Left hindlimb (tissue), 1 donor: ENCODE measurements around the gene PRPF4.
"Not testable (repeated sequence)": the region's sequence is repeated elsewhere in the genome, so short reads cannot be mapped to it uniquely, and the experiment has no call there.

Experiments used
- DNase-seq: peaks from one replicate; pipeline ENCODE4 v3.0.0-alpha.2; 2018

PRPF4 gene

DNA sequence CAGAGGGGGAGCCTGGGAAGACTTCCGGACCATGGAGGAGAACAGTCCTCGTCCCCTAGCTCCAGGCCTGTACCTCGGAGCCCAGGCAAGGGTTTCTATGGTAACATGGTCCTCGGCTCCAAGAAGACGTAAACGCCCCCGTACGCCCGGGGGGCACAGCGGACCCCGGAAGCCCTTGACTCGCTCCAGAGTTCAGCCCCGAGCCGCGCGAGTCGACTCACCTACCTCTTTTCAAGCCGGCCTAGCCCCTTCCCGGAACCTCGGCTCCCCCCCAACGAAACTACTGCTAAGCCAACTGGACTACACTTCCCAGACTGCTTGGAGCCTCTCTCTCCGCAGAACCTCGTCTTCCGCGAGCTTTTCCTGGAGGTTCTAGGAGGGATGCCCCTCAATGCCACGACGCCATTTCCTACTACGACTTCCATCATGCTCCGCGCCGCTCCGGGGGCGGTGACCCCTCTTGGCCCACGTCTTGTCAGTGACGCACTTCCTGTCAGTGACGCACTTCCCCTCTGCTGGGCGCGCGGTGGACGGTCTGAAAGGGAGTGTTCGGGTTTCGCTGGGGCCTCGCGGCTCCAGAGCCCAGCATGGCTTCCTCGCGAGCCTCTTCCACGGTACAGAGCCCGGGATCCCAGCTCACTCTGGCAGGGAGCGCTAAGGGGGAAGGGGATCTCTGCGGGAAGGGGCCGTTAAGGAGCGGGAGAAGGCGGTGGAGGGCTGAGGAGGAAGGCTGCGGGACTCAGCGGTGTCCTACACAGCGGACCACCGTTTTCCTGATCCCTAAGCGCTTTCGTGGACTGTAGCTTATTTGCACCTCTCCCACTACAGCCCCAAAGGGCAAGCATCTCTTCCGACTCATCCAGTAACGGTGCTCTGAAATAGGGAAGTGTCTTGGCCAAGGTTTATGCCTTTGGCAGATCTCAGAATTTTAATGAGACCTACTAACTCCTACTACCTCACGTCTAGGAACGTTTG lies at the start of gene PRPF4, which contains the start of gene CDC26:
Gene PRPF4, plus strand, starts transcription at position 502 of the 975 bp plus-strand sequence. Its CDS starts 86 bp downstream, at position 588.
Gene CDC26, minus strand, starts transcription at position 416 of the 975 bp plus-strand sequence. CDS start 3,065 bp downstream, outside the sequence.
- peak; percentile 99 for DNase-seq

DNA sequence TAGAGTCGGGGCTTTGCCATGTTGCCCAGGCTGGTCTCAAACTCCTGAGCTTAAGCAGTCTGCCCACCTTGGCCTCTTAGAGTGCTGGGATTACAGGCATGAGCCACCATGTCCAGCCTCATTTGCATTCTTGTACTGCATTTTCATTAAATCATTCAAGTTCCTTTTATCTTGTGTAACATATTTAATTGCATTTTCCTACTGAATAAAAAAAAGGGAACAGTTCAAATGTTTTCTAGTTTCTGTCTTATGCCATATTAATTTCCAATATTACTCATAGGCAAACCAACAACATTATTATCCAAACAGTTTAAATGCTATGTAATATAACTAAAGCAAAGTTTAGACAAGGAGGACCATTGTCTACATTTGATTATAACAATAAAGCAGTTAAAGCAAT lies 48.0 kb upstream of the PRPF4 start:
- no peak for DNase-seq

DNA sequence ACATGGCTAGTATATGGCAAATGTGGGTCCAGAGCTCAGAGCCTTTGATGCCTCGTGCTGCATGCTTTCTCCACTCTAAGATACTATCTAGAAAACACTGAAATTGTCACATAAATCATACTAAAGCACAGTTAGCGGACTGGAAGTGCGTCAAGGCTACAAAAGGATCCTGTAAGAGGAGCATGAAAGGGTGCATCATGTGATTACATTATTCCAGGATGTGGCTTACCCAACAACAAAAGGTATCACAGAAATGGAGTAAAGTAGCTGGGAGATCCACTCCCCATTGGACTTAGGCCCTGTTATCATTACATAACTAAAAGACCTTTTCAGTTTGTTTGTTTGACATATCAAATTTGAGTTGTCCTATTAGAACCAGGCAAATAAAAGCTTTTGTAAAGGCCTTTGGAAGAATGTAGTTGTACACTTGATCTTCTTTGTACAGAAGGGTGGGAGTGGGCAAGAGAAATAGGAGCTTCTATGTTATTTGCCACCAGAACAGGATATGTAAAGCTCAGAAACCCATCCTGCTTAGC lies 47.3 kb upstream of the PRPF4 start:
- no peak for DNase-seq

DNA sequence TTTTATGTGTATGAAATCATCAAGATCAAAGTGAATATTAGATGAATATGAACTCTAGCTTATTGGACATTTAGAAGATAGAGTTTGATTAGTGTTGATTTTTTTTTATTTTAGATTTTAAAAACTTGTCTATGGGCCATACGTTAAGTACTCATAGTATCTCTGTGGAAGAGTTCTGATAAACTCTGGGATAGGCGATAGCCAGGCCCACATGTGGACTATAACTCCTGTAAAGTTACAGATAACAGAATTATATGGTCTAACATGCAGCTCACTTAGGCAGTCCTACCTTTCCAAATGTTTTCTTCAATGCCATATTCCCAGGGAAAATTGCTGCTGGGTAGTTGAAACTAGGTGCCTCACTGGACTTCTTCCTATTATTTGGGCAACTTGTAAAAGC lies 43.8 kb upstream of the PRPF4 start:
- DNase-seq: no peak

DNA sequence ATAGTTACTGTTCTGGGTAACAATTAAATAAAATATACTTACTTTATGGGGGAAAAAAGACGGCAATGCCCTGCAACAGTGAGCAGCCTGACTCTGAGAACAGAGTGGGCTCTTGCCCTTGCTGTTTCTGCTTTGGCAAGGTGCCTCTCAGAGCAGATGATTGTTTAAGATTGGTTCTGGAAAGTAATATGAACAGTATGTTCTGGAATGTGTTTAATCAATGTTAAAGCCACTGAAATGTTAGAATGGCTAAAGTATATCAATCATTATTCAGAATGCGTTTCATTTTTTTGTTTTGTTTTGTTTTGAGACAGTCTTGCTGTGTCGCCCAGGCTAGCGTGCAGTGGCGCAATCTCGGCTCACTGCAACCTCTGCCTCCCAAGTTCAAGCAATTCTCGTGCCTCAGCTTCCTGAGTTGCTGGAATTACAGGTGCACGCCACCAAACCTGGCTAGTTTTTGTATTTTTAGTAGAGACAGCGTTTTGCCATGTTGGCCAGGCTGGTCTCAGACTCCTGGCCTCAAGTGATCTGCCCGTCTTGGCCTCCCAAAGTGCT lies 39.7 kb upstream of the PRPF4 start:
- DNase-seq: not testable (repeated sequence)

DNA sequence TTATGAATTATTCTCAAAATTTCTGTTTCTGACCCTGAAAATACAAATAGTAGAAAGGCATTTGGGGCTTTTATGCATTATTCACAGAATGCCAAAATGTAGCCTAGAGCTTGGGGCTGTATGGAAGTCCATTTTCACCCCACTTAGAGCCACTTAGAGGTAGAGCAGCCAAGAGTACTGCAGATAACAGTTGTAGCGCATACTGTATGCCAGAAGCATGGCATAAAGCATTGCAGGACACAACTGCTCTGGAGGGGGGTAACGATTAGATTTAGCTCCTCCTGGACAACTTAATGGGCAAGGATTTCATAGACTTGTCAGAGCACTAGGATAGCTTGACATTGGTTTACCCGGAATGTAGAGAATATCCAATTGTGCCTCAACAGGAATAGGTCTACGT lies 38.4 kb upstream of the PRPF4 start:
- no peak for DNase-seq

DNA sequence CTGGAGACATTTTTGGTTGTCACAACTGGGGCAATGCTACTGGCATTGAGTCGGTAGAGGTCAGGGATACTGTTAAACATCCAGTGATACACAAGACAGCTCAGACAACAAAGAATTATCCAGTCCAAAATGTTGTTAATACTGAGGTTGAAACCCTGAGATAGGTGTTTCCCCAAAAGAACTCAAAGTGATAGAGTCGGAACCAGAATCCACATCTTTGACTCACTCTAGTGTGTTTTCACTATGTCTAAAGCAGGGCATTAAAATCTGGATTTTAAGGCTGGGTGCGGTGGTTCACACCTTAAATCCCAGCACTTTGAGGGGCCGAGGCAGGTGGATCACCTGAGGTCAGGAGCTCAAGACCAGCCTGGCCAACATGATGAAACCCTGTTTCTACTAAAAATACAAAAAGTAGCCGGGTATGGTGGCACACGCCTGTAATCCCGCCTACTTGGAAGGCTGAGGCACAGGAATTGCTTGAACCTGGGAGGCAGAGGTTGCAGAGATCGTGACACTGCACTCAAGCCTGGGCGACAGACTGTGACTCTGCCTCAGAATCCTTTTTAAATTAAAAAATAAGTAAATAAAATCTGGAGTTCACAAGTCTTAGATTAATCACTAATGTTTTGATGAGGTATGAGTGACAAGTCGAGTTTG lies 37.1 kb upstream of the PRPF4 start:
- no peak for DNase-seq

DNA sequence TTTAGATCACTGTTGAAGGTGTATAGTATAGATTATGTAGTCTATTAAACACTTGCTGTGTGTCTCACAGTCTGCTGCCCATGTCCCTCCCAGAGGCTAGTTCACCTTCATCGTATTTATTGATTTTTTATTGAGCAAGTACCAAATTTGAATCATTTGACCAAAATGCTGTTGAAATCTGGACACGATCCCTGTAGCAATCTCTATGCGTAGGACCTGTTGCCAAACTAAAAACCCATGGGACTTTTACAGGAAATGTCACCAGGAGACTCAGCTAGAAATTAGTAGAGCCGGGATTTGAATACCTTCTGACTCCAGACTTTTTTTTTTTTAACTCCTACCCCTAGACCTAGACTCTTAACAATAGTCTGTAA lies 36.6 kb upstream of the PRPF4 start:
- no peak for DNase-seq

DNA sequence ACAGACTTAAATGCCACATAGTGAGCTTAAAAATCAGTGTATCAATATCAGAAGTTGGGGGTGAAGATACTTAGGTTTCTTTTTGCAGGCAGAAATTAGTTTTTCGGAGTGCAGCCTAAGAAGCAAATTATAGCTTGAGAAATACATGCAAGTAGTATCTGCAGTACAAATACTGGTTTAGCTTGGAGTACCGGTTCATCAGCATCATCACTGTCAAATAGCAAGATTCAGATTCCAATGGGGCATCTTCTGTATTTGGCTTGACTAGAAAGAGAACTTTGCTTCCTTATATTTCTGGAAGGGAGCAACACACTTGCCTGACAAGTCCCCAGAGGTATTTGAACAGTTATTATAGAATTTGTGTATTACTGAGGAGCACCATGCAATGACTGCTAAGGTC lies 34.3 kb upstream of the PRPF4 start:
- no peak for DNase-seq

DNA sequence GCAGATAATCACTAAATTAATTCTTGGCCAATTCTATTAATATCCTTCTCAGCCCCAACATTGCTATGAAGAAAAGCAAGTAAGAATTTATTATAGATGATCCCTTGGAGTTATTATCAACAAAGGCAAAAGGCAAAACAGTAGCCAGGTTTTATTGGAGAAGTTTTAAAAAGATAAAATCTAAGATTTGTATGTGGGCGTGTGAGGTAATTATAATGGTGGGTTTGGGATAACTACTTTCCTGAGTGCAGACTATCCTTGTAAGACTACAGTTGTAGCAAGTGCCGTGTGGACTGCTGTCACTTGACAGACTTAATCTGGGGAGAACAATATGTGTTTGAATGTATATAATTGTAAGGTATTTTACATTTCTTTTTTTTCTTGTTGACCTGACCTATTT lies 30.9 kb upstream of the PRPF4 start:
- DNase-seq: no peak

DNA sequence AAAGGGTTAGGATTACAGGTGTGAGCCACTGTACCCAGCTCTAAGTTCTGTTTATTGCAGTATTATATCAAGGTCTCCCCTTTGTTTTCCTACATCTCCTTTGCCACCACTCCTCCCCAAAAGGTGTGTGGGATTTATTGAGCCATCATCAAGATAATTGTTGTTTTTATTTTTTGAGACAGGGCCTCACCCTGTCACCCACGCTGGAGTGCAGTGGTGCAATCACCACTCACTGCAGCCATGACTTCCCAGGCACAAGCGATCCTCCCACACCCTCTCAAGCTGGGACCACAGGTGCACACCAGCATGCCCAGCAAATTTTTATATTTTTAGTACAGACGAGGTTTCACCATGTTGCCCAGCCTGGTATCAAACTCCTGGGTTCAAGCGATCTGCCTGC lies 29.6 kb upstream of the PRPF4 start:
- no peak for DNase-seq

DNA sequence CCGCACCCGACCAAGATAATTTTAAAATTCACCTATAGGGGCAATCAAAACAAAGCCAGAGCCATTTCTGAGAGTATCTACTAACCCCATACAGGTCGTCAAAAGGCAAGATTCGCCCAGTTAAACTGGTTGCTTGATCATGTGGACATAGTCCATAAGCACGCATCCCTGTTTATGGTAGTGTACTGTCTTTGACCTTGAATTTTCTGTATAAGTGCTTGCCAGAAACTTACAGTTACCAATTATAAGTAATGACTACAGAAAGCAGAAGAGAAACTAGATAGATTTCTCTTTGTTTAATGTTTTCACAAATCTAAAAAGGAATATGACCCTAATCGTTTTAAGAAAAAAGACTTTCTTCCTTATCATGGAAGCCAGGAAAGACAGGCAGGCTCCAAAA lies 28.5 kb upstream of the PRPF4 start:
- DNase-seq: no peak

DNA sequence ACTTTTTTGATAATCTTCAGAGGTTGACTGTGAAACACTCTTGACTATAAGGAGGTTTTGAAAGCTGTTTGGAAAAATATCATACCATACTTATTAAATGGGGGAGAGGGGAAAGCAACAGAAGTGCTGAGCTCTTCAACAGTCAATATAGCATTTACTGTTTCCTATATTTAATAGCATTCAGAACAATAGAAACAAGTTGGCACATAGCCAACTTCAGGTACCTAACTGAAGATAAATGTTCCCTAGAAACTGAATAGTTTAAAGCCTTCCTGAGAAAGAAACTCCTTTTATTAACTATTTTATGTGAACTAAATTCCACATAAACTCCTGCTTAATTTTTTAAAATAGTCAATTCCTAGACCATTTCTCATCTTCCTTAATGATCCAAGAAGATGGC lies 27.8 kb upstream of the PRPF4 start:
- DNase-seq: no peak

DNA sequence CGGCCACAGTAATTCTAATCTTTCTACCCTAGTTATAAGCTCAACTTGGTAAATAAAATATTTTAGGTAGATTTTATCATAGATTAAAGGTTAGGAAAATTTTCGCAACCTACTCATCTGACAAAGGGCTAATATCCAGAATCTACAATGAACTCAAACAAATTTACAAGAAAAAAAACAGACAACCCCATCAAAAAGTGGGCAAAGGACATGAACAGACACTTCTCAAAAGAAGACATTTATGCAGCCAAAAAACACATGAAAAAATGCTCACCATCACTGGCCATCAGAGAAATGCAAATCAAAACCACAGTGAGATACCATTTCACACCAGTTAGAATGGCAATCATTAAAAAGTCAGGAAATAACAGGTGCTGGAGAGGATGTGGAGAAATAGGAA lies 25.8 kb upstream of the PRPF4 start:
- not testable (repeated sequence) for DNase-seq

DNA sequence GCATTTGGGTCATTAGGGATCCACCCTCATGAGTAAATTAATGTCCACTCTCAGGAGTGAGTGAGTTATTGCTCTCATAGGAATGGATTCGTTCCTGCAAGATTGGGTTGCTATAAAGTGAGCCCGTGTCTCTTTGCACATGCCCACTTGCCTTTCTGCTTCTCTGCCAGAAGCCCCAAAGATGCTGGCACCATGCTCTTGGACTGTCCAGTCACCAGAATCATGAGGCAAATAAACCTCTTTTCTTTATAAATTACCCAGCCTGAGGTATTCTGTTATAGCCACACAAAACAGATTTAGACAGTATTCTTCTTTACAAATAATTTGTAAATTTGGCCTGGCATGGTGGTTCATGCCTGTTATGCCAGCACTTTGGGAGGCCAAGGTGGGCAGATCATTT lies 24.7 kb upstream of the PRPF4 start:
- no peak for DNase-seq

DNA sequence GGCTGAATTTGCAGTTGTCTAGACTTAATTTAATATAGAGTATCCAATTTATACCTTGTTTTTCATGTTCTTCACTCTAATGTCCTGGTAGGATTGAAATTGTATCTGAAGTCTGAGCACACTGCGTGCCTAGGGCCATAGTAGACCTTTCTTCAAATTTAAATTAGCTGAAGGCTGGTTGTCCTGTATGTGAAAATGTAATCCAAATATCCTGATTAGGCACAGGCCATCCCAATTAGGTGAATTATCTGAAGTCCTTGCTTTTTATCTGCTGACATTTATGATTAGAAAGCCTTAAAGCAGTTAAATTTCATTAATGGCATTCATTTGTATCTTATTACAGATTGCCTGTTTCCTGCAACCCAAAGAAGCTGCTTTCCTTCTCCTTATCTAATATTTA lies 20.5 kb upstream of the PRPF4 start:
- DNase-seq: no peak

DNA sequence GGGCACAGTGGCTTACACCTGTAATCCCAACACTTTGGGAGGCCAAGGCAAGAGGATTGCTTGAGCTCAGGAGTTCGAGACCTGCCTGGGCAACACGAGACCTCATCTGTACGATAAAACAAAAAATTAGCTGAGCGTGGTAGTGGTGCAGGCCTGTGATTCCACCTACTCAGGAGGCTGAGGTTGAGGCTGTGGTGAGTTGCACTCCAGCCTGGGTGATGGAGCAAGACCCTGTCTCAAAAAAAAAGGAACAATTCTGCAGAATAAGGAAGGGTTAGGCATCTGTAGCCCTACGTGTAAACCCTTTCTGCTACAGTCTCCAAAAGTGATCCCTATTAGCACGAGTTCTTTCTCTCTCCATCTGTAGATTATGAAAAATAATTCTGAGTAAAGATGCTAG lies 20.0 kb upstream of the PRPF4 start:
- DNase-seq: no peak

DNA sequence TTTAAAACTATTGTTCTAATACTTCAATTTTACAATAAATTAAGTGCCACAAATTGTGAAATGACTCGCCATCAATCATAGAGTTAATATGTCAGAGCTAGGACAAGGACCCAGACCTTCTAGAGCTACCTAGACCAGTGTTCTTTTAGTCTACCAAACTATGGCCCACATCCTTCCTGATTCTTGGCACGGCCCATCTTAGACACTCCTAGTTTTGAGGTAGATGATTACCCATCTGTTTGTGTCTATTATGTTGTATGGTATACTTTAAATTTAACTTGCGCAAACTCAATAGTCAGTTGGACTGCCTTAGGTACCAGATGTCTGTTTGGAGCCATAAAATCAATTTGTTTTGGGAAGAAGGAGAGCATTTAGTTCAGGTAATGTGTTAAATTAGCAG lies 17.6 kb upstream of the PRPF4 start:
- DNase-seq: no peak

DNA sequence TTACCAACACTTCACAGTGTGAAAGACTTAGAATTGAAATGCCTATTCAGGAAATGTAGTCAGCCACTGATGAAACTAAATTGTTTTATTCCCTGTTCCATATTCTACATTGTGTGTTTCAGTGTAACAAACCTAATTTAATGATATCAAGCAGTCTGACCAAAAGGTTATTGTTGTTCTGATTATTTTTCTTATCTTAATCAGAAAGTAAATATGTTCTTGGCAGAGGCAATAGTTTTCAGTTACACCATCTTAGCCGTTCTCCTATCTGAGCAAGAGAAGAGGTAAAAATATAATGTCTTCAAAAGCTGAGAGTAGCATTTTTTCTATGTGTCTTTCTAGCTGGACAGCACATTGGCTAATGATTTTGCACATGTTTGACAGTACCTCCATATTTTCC lies 17.2 kb upstream of the PRPF4 start:
- no peak for DNase-seq

DNA sequence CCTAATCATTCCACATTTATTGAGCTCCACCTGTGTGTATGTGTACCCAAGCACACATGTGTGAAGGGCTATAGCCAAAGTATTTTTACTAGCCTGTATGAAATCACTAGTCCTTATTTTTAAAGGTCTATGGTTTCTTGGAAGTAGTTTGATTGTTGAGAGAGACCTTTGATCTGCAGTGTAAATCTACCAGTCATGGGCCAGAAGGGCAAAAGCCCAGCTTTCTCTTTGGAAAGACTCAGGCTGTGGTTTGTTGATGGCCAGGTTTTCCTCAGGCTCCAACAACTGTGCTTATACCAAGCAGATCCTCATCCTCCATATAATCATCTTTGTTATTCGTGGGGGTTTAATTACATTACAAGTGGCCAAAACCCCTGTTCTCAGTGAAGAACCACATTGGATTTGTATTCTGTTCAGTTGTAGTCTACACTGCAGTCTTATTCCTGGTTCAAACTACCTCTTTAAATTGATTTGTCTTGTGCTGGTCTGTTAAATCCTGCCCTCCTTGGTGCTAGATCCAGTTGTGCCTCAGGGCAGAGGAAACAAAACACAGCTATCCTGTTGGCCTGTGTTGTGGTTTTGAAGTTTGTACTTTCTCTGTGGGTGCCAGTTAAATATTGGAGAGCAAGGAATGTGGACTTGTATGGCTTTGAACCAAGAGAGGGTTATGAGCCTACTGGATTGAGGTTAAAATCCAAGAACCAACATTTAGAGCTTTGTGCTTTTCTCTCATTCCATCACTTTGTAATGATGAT lies 13.4 kb upstream of the PRPF4 start:
- no peak for DNase-seq

DNA sequence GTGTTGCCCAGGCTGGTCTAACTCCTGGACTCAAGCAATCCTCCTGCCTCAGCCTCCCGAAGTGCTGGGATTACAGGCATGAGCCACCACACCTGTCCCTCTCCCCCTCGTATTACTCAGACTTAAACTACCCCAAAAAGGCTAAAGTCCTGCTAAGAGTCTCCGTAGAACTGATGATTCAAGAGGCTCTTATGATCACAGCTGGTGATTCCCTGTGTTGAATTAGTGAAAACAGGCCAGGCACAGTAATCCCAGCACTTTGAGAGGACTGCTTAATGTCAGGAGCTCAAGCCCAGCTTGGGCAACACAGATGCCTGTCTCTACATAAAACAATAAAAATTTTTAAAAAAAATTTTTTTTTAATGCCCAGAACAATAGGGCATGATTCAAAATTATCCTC lies 9.3 kb upstream of the PRPF4 start:
- DNase-seq: no peak

DNA sequence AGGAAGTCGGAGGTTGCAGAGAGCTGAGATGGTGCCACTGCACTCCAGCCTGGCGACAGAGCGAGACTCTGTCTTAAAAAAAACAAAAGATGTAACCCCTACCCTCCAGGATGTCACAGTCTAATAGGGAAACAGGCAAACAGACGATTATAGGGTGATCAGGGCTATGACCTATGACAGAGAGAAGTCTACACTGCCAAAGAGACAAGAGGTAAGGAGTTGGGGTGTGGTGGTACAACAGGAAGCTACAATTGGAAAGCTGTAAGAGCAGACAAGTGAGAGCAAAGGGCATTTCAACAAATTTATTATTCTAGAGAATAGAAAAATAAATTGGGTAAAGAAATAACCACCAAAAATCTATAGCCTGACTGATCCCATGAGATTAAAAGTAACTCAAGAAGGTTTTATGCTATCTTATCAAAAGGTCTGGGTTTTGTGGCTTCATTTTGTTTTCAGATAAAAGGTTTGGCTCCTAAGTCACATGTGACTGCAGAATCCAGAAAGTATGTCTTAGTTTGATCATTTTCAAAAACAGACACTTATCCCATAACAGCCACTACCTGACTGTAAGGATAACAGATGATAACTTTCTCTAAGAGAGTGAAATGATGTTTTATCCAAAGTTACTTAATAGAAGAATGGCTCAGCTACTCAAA lies 7.4 kb upstream of the PRPF4 start:
- no peak for DNase-seq
